HL-60/S4 treated with phorbol 12-myristate 13-acetate at 8.2 ng/mL for 4 days and 3 days (cell line): Measurements from ENCODE around the gene SLC39A1.
"Not testable (repeated sequence)": the region's sequence is repeated elsewhere in the genome, so short reads cannot be mapped to it uniquely, and the experiment has no call there.

Source experiments
- in situ Hi-C: fragments of 300-500 bp; cut with MboI; formaldehyde crosslinking; loops from 2 replicates; pipeline ENCODE4 v1.15.0; 2022; ENCODE audit warnings: low sequenced_read_pairs

SLC39A1 gene, protein sequence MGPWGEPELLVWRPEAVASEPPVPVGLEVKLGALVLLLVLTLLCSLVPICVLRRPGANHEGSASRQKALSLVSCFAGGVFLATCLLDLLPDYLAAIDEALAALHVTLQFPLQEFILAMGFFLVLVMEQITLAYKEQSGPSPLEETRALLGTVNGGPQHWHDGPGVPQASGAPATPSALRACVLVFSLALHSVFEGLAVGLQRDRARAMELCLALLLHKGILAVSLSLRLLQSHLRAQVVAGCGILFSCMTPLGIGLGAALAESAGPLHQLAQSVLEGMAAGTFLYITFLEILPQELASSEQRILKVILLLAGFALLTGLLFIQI

DNA sequence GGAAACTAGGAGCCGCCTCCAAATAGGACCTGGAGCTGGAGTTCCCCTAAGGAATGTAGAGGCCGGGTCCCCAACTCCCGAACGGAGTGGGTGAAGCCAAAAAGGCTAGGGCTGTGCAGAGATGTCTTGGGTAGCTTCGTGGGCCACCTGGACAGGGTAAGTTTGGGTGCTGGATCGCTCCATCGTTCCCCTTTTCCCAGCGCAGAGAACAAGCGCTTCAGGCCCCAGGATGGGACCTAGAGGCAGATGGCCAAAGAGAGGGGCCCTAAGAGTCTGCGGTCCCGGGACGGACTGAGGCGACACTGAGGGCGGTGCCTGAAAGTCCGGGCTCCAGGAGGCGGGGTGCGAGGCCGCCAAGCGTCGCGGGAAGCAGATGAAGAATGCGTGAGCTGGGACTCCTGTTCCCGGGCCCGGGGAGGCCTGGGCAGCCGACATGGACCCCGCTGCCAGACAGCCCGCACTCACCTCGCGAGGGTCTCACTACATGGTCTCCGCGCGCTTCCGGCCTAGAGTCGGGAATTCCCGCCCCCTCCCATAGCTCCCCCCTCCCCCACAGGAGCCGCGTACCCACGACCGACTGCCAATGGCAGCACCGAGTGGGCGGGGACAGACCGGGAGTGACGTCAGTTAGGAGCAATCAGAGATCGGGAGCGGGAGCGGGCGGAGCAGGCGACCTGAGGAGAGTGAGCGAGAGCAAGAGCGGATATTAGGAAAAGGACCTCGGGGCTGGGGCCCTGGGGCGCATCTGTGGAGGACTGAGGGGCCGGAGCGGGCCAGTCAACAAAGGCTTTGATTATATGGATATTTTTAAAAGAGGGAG, at the start of gene SLC39A1:
Gene SLC39A1 (minus strand): TSS at position 508 of the 820 bp plus-strand sequence. CDS start 822 bp downstream, outside the sequence.
- in situ Hi-C loops = no loop called here

DNA sequence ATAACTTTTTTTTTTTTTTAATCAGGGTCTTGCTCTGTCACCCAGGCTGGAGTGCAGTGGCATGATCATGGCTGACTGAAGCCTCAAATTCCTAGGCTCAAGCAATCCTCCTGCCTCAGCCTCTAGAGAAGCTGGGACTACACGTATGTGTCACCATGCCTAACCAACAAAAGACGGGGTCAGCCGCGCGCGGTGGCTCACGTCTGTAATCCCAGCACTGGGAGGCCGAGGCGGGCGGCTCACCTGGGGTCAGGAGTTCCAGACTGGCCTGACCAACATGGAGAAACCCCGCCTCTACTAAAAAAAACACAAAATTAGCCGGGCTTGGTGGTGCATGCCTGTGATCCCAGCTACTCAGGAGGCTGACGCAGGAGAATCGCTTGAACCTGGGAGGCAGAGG, 49.2 kb upstream of the SLC39A1 start:
- in situ Hi-C loops = not testable (repeated sequence)

DNA sequence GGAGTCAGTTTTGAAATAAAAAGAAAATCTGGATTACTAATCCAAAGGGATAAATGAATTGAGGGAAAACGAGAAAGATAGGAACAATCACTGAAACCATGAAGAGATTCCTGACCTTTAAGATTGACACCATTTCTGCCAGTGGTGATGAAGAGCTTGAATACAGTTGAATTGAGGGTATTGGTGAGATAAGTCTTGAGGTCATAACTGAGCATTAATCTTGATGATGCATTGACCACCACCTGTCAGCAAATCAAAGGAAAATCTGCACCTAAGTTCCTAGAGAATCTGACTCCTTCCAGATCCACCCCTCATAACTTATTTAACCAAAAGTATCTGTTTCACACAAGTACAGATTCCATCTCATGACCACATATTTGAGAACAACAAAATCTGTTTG, 48.8 kb upstream of the SLC39A1 start:
- in situ Hi-C loops = no loop called here

DNA sequence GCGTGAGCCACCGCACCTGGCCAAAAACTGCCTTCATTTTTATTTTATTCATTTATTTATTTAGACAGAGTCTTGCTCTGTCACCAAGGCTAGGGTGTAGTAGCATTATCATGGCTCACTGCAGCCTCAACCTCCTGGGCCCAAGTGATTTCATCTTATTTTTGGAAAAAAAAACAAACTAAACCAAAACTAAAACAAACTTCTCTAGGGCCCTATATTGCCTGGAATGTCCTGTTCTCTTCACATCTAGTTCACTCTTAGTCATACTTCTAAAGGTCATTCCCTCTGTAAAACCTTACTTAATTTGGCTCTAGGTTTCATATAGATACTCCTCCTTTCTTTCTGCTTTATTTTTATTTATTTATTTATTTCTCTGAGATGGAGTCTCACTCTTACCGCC, 42.8 kb upstream of the SLC39A1 start:
- in situ Hi-C loops = no loop called here

DNA sequence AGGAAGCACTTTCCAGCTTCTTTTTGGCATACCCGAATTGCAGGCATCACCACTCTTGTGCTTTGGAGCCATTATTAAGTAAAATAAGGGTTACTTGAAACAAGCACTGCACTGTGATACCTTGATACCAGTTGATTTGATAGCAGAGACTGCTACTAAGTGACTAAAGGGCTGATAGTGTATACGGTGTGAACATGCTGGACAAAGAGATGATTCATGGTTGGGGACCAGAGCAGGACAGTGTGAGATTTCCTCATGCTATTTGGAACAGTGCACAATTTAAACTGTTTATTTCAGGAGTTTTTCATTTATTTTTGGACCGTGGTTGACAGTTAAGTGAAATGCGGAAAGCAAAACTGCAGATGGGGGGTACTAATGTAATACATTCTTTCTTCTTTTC, 37.1 kb upstream of the SLC39A1 start:
- in situ Hi-C loops = no loop called here

DNA sequence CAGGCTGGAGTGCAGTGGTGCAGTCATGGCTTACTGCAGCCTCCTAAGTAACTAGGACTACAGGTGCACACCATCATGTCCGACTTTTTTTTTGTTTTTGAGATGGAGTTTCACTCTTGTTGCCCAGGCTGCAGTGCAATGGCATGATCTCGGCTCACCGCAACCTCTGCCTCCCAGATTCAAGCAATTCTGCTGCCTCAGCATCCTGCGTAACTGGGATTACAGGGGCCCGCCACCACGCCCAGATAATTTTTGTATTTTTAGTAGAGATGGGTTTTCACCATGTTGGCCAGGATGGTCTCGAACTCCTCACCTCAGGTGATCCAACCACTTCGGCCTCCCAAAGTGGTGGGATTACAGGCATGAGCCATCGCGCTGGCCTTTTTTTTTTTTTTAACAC, 33.5 kb upstream of the SLC39A1 start:
- in situ Hi-C loops = loop anchor here (25.0 kb wide), 3 partner anchors 185 to 460 kb away; partner anchors contain the start of genes ILF2, S100A3, S100A4 and S100A5

DNA sequence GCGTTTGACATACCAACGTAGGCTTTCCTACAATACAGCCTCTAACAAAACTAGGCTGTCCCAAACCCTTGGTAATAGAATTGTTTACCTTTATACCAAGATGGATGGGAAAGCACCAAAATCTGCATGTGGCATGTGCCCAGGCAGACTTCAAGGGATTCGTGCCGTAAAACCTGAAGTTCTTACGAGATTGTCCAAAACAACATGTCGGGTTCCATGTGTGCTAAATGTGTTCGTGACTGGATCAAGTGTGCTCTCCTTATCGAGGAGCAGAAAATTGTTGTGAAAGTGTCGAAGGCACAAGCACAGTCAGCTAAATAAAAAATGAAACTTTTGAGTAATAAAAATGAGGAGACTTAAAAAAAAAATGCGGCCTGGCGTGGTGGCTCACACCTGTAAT, 32.3 kb upstream of the SLC39A1 start:
- in situ Hi-C loops = loop anchor here (25.0 kb wide), 3 partner anchors 183 to 458 kb away; partner anchors contain the start of genes ILF2, S100A3, S100A4 and S100A5

DNA sequence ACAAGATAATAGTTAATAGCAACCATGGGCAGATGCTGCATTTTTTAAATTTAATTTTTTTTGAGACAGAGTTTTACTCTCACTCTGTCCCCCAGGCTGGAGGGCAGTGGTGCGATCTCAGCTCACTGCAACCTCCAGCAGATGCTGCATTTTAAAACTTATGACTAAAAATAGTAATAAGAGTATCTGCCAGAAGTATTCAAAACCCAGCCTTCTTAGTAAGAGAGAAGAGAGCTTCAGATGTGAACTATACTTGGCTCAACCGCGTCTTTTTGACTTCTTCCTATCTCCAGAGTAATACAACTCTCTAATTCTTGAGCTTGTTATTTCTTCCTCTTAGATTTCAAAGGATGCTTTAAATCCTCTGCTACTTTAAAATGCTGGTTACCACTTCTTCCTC, 31.9 kb upstream of the SLC39A1 start:
- in situ Hi-C loops = loop anchor here (25.0 kb wide), 3 partner anchors 183 to 458 kb away; partner anchors contain the start of genes ILF2, S100A3, S100A4 and S100A5

DNA sequence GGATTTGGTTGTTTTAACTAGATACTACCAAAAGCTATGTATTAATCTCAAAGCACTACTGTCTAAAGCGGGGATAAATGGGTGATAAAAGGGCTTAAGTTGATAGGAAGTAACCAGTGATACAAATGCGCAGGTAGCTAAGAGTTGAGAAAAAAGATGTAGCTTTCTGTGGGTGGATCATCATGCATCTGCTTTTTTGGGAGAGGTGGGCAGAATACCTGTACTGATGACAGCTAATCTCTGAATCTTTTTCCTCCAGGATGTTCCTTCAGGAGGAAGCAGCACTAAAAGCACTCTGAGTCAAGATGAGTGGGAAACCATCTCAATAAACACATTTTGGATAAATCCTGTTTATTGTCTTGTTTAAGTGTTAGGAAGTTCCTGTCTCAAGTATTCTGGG, 28.5 kb upstream of the SLC39A1 start:
- in situ Hi-C loops = loop anchor here (25.0 kb wide), 3 partner anchors 180 to 455 kb away; partner anchors contain the start of genes ILF2, S100A3, S100A4 and S100A5

DNA sequence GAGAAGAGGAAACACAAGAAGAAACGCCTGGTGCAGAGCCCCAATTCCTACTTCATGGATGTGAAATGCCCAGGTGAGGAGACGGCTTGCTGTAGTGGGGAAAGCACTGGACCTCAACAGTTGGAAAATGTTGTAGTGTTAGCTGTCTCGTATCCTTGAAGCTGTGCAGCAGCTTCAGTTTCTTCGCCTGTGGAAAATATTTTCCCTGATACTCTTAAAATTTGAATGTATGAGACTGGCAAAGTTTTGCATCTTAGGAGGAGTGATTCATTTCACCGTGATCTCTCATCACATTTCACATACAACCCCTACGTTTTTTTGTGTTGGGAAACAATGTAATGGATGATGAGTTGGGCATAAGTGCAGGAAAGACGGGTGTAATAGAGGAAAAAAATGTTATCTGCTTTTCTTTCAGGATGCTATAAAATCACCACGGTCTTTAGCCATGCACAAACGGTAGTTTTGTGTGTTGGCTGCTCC, 27.9 kb upstream of the SLC39A1 start:
- in situ Hi-C loops = loop anchor here (25.0 kb wide), 3 partner anchors 179 to 454 kb away; partner anchors contain the start of genes ILF2, S100A3, S100A4 and S100A5

DNA sequence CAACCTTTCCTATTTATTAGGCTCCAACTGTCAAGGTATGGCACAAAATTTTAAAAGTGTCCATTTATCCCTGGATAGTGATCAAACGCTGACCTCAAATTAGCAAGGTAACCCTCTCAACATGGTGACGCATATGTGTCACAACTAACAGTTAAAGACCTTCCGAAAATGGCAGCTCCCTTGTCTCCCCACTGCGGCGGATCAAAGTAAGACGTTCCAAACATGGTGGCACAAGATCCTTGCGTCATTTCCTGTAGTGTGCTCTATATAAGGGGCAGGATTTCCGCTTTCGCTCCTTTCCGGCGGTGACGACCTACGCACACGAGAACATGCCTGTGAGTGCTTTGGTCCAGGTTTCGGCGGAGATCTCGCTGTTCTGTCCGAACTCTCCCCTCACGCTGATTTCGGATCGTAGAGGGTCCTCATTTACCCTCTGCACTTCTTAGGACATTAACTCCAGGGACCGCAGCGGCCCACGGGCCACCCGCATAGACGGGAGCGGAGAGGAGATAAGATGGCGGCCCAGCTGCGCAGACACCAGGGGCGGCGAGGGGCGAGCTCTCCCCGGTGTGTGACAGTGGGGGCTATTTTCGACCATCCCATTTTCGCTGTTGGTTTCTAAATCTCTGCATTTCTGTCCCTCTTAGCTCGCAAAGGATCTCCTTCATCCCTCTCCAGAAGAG, 27.3 kb upstream of the SLC39A1 start, which contains the start of gene RPS27:
Gene RPS27 (plus strand): TSS at position 295 of the 683 bp plus-strand sequence. CDS start 35 bp downstream, at position 330.
- in situ Hi-C loops = loop anchor here (25.0 kb wide), 3 partner anchors 178 to 453 kb away; partner anchors contain the start of genes ILF2, S100A3, S100A4 and S100A5

DNA sequence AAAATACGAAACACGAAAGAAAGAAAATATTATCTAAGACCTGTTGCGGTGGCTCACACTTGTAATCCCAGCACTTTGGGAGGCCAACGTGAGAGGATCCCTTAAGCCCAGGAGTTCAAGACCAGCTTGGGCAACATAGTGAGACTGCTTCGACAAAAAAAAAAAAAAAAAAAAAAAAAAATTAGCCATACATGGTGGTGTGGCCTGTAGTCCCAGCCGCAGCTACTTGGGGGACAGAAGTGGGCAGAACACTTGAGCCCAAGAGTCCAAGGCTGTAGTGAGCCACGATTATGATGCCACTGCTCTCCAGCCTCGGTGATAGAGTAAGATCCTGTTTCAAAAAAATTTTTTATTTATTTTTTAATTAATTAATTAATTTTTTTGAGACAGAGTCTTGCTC, 24.3 kb upstream of the SLC39A1 start:
- in situ Hi-C loops = loop anchor here (25.0 kb wide), 3 partner anchors 175 to 450 kb away; partner anchors contain the start of genes ILF2, S100A3, S100A4 and S100A5

DNA sequence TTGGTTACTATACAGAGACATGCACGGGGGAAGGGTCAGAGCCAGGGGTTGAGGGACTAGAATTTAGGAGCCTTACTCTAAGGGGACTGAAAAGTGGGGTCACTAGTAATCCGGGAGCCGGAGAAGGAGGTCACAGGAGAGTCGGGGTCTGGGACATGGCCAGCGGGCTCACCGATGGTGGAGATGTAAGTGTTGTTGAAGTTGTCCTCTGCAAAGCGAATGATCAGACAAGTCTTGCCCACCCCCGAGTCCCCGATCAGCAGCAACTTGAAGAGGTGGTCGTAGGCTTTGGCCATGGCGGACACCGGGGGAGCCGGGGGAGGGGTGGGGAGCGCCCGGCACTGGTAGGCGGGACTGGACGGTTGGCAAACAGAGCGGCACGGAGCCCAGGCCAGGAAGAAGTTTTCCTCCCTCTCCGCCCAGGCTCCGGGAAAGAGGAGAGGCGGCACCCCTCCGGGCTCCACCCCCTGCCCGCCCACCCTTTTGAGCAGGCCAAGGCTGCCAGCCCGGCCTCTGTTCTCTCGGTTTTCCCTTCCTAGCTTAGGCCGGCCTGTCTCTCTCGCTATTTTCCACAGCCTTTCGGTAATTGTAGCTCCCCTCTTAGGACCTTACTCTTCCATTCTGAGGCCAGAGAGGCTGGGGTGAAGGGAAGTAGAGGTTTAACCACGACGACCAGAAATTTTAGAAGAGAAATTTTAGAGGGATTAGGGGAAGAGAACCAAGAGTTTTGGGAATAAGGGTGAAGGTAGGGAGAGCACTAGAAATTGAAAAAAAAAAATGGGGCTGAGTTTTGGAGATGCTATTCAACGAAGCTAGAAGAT, 22.8 kb upstream of the SLC39A1 start, which contains the start of gene RAB13:
Gene RAB13 (minus strand): TSS at position 399 of the 821 bp plus-strand sequence. CDS start 103 bp downstream, at position 296.
- in situ Hi-C loops = loop anchor here (25.0 kb wide), 3 partner anchors 174 to 449 kb away; partner anchors contain the start of genes ILF2, S100A3, S100A4 and S100A5

DNA sequence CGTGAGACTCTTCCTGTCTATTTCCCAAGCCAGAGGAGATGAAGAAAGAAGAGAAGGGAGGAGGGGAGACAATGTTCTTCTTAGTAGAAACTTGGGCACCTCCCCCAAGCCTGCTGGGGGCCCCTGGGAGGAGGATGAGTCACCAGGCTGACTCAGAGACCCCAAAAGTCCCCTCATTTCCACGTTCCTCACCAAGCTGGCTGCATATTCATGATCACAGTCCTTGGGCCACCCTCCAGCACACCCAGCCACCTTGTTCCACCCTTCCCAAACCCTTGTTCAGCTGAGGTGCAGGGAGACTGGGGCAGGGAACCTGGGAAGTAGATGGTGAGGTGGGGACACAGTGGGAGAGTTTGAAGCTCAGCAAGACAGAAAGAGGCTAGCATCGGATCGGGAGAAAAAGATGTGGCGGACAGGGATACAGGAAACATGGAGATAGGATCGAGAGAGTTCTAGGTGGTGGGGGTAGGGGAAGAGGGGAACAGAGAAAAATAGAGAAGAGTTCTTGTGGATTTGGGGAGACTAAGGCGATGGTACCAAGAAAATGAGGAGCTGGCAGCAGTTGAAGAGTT, 22.1 kb upstream of the SLC39A1 start:
- in situ Hi-C loops = loop anchor here (25.0 kb wide), 3 partner anchors 173 to 448 kb away; partner anchors contain the start of genes ILF2, S100A3, S100A4 and S100A5

DNA sequence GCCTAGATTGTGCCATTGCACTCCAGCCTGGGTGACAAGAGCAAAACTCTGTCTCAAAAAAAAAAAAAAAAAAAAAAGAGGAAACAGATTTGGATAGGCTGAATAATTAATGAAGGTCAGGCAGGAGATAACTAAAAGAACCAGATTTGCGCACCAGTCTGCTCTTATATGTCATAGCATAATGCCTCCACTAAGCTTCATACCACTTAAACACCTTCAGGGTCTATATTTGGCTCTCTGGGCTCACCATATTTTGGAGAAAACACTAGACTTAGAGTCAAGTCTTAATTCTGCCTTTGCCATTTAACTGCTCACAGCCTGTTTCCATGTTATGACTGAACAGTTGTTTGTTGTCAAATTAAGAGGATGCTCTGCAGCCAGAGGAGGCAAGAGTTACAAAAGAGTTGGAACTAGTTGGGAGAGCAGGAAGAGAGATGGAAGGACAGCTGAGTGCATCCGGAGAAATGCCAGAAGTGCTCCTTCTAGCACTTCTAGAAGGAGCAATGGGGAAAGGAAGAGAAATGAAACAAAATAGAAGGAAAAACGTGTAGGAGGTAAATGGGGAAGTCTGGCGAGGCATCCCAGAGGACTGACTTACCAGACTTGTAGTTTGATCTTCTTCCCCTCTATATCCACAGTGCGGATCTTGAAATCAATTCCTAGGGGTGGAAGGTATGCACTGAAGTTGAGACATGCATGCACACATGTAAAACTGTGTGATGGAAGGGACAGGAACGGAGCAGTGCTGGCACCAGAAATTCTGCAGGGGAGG, 21.0 kb upstream of the SLC39A1 start:
- in situ Hi-C loops = loop anchor here (25.0 kb wide), 3 partner anchors 172 to 447 kb away; partner anchors contain the start of genes ILF2, S100A3, S100A4 and S100A5

DNA sequence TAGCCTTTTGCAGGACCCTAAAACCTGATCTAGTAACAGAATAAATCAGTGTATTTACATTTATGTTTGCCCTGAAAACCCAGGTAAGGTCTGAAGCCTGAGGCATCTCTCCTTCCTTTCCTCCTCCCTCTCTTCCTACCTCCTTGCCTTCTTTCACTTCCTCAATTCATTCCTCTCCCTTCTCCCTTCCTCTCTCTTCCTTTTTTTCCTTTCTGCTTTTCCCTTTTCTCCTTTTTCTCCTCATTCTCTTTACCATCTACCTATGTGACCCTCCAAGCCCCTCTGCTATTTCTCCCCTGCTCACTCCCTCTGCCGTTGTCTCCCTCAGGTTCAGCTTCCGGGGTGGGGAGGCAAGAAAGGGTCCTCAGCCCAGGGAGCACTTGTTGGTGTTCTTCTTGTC, 18.4 kb upstream of the SLC39A1 start:
- in situ Hi-C loops = loop anchor here (25.0 kb wide), 3 partner anchors 169 to 444 kb away; partner anchors contain the start of genes ILF2, S100A3, S100A4 and S100A5

DNA sequence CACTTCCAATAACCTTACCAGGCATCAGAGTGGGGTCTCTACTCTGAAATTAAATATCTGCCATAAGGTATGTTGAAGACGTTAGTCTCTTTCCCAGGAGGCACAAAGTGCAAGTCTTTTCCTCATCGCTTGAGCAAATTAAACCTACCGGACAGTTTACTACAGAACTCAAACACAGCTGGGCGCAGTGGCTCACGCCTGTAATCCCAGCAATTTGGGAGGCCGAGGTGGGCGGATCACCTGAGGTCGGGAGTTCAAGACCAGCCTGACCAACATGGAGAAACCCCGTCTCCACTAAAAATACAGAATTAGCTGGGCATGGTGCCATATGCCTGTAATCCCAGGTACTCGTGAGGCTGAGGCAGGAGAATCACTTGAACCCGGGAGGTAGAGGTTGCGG, 15.8 kb upstream of the SLC39A1 start:
- in situ Hi-C loops = loop anchor here (25.0 kb wide), 3 partner anchors 167 to 442 kb away; partner anchors contain the start of genes ILF2, S100A3, S100A4 and S100A5
